Prostate gland (tissue), 2 donors: ENCODE data around the gene SSBP3. TPM values are rescaled to one million over a fixed set of nuclear protein-coding genes. Genes with fewer than 3 reads are reported as not detected.
A peak's percentile ranks its signal among the peaks of the same experiment; 100 is the strongest.

Experiments
- DNase-seq: peaks from one replicate; pipeline ENCODE4 v3.0.0-alpha.2; 2019; ENCODE audit warnings: low spot score
- H3K27ac ChIP-seq, 2 donors: fragments of 200-600 bp; sonication (generic); 2 replicates each; pipeline ENCODE4 v1.5.1; 2017 to 2019
- H3K27me3 ChIP-seq: fragments of 200-600 bp; sonication (generic); replicated peaks from 2 replicates; pipeline ENCODE4 v1.5.1; 2019; ENCODE audit not compliant: insufficient read depth
- H3K36me3 ChIP-seq, 2 donors: fragments of 200-600 bp; sonication (generic); 1 replicate in 1 of 2; 2 replicates in 1 of 2; pipeline versions ENCODE4 v1.5.1 to v1.8.1; 2017 to 2019
- H3K4me1 ChIP-seq: fragments of 200-600 bp; sonication (generic); replicated peaks from 2 replicates; pipeline ENCODE4 v1.5.1; 2019
- H3K4me3 ChIP-seq, 2 donors: fragments of 200-600 bp; sonication (generic); 2 replicates each; pipeline ENCODE4 v1.5.1; 2017 to 2019
- H3K9me3 ChIP-seq: fragments of 200-600 bp; sonication (generic); 2 replicates; pipeline ENCODE4 v1.5.1; 2017
- POLR2A ChIP-seq: fragments of 450-650 bp; IDR thresholded peaks from one replicate; pipeline ENCODE4 v1.6.1; 2016; ENCODE audit warnings: antibody characterized with exemption, mild to moderate bottlenecking
- POLR2AphosphoS5 ChIP-seq: sonication (generic); formaldehyde crosslinking; IDR thresholded peaks from one replicate; pipeline ENCODE4 v1.6.1; 2017; ENCODE audit warnings: antibody characterized with exemption
- WGBS: methylation state at CpG from one replicate; pipeline ENCODE4 v1.1.5; 2018; 5-methylcytosine and 5-hydroxymethylcytosine counted together
- intact Hi-C: fragments of 100-400 bp; cut with DNase I; formaldehyde crosslinking; loops from one replicate; pipeline ENCODE4 v1.14.2; 2022
- total RNA-seq, 2 donors: library from RNA; depleted of rRNA; stranded (reverse); fragments of >200 nt; gene quantifications; one replicate each; pipeline ENCODE4 v1.1.0, GENCODE V29; 2016
- TF ChIP-seq, protein P1 (sequence below), 4 experiments: fragments of 200-600 bp in 2 of 4; fragments of 450-650 bp in 2 of 4; sonication (generic) in 2 of 4; IDR thresholded peaks; 1 replicate in 3 of 4; 2 replicates in 1 of 4; pipeline ENCODE4 v1.5.1; 2016 to 2019; ENCODE audit warnings: antibody characterized with exemption in 4 of 4, mild to moderate bottlenecking in 2 of 4, moderate library complexity in 2 of 4

Gene SSBP3
- total RNA-seq, 2 donors from 2014 or later, result 45.0 to 94.4 TPM

DNA sequence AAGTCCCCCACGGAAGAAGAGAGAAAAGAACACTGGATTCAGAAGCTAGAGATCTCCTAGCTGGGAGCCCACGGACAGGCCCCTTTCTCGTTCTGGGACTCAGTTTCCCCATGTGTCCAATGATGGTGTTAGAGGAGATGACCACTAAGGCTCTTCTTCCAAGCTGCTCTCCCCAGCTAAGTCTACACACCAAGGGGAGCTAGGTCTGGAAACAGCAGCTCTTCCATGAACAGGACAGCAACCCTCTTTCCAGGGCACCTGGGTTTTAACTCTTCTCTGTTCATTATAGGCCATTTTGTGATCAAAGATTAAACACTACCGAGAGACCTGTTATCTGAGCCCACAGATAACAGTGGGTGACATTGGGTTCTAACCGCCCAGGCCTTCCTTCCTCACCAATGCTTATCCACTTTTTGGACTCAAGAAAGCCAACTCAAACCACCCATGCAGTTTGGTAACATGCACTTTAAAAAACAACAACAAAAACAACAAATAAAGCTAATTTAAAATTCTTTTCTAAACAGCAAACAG is 120.3 kb downstream of the SSBP3 start:
- H3K27me3 ChIP-seq, result no peaks in the 10 kb centered on the region
- no peaks in the 10 kb centered on the region for H3K9me3 ChIP-seq
- no peak overlapping the region for H3K4me3 ChIP-seq
- peak overlapping the region; percentile 35 to 72 for H3K27ac ChIP-seq
- WGBS, result 95% methylated on average over 5 of the region's 5 CpGs
- no peaks in the 10 kb centered on the region for H3K36me3 ChIP-seq
- intact Hi-C loops, result loop anchor here (5.0 kb wide), 1 partner anchor 51 kb away; no protein-coding TSS in a partner anchor
- TF ChIP-seq POLR2AphosphoS5 (no peak), POLR2A (no peak)
- TF ChIP-seq, protein P1, sequence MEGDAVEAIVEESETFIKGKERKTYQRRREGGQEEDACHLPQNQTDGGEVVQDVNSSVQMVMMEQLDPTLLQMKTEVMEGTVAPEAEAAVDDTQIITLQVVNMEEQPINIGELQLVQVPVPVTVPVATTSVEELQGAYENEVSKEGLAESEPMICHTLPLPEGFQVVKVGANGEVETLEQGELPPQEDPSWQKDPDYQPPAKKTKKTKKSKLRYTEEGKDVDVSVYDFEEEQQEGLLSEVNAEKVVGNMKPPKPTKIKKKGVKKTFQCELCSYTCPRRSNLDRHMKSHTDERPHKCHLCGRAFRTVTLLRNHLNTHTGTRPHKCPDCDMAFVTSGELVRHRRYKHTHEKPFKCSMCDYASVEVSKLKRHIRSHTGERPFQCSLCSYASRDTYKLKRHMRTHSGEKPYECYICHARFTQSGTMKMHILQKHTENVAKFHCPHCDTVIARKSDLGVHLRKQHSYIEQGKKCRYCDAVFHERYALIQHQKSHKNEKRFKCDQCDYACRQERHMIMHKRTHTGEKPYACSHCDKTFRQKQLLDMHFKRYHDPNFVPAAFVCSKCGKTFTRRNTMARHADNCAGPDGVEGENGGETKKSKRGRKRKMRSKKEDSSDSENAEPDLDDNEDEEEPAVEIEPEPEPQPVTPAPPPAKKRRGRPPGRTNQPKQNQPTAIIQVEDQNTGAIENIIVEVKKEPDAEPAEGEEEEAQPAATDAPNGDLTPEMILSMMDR (IDR thresholded peaks at IDR 0.05), result no peak
- H3K4me1 ChIP-seq, result peaks cover 34% of the 10 kb centered on the region
- DNase-seq, result no peak

DNA sequence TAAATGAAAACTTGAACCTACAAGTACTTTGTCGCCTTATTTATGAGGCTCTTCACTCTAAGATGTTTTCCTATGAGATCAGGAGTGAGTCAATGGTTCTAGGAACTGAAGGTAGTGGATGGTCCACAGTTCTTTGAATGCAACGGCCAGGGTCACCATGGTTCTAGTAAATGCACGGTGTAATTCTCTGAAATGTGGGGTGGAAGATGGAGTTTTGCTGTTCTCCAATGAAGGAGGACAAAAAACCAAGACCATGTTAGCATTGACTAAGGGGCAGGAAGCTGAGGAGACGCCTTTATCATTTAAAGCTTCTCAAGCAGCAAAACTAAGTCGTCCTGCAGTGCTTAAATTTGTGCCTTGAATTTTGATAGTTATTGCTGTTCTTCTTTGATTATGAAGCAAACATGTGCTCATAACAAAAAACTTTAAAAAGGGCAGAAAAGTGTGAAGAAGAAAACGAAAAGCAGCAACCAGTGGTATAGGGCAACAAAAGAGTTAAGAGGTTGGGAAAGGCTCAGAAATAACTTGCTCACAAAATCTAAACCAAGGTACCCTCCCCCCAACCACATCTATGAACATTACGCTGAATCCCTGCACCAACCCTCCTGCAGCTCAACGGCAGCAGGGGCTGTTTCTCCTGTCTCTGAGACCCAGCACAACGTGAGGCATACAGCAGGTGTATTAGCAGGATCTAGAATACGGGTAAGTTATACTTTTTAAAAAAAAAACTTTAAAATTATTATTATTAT is 121.2 kb downstream of the SSBP3 start:
- Histone ChIP-seq H3K9me3 (no peaks in the 10 kb centered on the region), H3K27me3 (no peaks in the 10 kb centered on the region), H3K4me1 (peaks cover 28% of the 10 kb centered on the region), H3K4me3 (no peak overlapping the region), H3K36me3 (no peaks in the 10 kb centered on the region), H3K27ac (no peak overlapping the region)
- intact Hi-C loops, result loop anchor here (5.0 kb wide), 1 partner anchor 52 kb away; no protein-coding TSS in a partner anchor
- TF ChIP-seq POLR2A (no peak), POLR2AphosphoS5 (no peak)
- TF ChIP-seq, protein P1 (IDR thresholded peaks at IDR 0.05), result no peak
- no peak for DNase-seq
- WGBS, result 89% methylated on average over 10 of the region's 10 CpGs

DNA sequence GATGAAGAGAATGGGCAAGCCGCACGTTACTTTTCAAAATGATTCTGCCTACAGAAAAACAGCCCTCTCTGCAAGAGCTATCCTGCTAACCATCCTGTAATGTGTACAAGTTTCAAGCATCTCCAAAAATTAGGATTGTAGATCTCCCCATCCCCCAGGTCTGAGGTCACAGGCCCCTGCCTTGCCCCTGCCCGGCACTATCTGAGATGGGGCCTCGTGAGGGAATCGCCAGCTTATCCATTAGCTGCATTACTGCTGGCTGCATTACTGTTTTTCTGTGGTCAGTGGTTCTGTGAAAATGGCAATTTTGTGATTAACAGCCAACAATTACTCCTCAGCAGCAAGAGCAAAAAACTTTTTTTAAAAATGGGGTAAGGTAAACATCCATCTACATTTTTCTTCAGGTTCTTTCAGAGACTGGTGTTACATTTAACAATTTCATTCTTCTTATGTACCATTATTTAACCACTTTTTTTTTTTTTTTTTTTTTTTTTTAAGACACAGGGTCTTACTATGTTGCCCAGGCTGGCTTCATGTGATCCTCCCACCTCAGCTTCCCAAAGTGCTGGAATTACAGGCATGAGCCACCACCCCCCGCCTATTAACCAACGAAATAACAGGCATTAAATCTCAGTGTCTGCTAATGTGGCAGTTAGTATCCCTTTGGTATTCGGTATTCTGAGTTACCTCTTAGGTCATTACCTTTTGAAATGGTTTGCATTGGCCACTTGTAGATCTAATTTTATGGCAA is 122.4 kb downstream of the SSBP3 start:
- Histone ChIP-seq H3K4me3 (no peak overlapping the region), H3K4me1 (peaks cover 22% of the 10 kb centered on the region), H3K9me3 (no peaks in the 10 kb centered on the region), H3K36me3 (no peaks in the 10 kb centered on the region), H3K27ac (no peak overlapping the region), H3K27me3 (no peaks in the 10 kb centered on the region)
- TF ChIP-seq, protein P1 (IDR thresholded peaks at IDR 0.05), result no peak
- TF ChIP-seq POLR2AphosphoS5 (no peak), POLR2A (no peak)
- DNase-seq, result no peak
- 92% methylated on average over 8 of the region's 8 CpGs for WGBS
- intact Hi-C loops, result no loop called here

DNA sequence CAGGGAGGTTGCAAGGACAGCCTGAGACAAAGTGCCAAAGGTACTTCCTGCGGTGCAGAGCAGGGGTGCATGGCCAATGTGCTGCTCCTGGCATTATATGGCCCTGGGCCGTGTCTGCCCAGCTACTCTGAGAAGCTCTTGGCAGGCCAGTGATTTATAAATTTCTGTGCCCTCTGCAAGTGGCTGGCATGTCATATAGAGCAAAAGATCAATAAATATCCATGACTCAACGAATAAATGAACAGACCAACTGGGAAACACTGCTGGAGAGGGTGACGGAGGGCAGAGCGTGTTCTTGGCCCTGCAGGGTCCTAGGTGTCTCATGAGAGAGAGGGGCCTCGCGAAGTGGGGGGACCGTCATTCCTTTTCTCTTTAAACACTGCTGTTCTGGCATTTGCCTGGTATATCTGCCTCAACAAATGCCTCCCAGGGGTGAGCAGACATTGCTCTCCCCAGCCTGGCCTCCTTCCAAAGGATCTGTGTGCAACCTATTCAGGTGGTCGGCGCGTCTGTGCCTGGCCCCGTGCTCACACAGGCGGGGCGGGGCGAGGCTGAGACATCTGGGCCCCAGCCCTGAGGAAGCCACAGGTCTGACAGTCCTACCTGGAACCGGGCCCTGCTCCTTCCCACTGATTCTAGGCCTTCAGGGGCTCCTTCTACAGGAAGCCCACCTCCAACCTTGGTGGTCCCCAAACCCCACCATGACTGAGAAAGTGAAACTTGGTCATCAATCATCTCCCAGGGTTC is 123.9 kb downstream of the SSBP3 start:
- H3K4me3 ChIP-seq, result no peak overlapping the region
- H3K4me1 ChIP-seq, result peaks cover 26% of the 10 kb centered on the region
- H3K27ac ChIP-seq, result peak overlapping the region in 1 of 2 donors; percentile 18
- no peaks in the 10 kb centered on the region for H3K36me3 ChIP-seq
- TF ChIP-seq, protein P1 (IDR thresholded peaks at IDR 0.05), result no peak
- no peak for TF ChIP-seq POLR2AphosphoS5
- TF ChIP-seq POLR2A, result no peak
- no peaks in the 10 kb centered on the region for H3K27me3 ChIP-seq
- no peaks in the 10 kb centered on the region for H3K9me3 ChIP-seq
- 65% methylated on average over 15 of the region's 16 CpGs for WGBS
- intact Hi-C loops, result no loop called here
- no peak for DNase-seq
